GM10248 (cell line): ENCODE results near the gene SUCLA2.

ENCODE experiments used
- CTCF ChIA-PET: fragments of 300-600 bp; sonication (Branson Sonifier 250); formaldehyde crosslinking; extraction: SDS; loops from one replicate; lab custom pipeline; 2021; ENCODE audit warnings: antibody characterized with exemption; lab: Yijun Ruan, JAX
- POLR2A ChIA-PET: fragments of 350-650 bp; sonication (Branson Sonifier 250); formaldehyde crosslinking; extraction: SDS; loops from one replicate; lab custom pipeline; 2020; ENCODE audit warnings: antibody characterized with exemption; lab: Yijun Ruan, JAX
- DNase-seq: peaks from one replicate; pipeline ENCODE4 v3.0.0; 2012; ENCODE audit errors: extremely low spot score
- TF ChIP-seq, protein P1 (sequence below): IDR thresholded peaks from 2 replicates; pipeline ENCODE4 v1.5.1; 2012; ENCODE audit warnings: mild to moderate bottlenecking, low read depth; ENCODE audit errors: extremely low read depth, missing control alignments, control extremely low read depth

The SUCLA2 gene

GRCh38 chr13:47983070-47983469 lies 18.0 kb downstream of the SUCLA2 start:
- ChIA-PET CTCF (interaction anchor here (1.1 to 2.9 kb wide), 2 partner anchors 15 to 55 kb away, joined by 3 to 9 read pairs; partner anchors contain the start of gene NUDT15), POLR2A (no interaction called here)
- TF ChIP-seq, protein P1, sequence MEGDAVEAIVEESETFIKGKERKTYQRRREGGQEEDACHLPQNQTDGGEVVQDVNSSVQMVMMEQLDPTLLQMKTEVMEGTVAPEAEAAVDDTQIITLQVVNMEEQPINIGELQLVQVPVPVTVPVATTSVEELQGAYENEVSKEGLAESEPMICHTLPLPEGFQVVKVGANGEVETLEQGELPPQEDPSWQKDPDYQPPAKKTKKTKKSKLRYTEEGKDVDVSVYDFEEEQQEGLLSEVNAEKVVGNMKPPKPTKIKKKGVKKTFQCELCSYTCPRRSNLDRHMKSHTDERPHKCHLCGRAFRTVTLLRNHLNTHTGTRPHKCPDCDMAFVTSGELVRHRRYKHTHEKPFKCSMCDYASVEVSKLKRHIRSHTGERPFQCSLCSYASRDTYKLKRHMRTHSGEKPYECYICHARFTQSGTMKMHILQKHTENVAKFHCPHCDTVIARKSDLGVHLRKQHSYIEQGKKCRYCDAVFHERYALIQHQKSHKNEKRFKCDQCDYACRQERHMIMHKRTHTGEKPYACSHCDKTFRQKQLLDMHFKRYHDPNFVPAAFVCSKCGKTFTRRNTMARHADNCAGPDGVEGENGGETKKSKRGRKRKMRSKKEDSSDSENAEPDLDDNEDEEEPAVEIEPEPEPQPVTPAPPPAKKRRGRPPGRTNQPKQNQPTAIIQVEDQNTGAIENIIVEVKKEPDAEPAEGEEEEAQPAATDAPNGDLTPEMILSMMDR = no peak
- DNase-seq = no peak

DNA sequence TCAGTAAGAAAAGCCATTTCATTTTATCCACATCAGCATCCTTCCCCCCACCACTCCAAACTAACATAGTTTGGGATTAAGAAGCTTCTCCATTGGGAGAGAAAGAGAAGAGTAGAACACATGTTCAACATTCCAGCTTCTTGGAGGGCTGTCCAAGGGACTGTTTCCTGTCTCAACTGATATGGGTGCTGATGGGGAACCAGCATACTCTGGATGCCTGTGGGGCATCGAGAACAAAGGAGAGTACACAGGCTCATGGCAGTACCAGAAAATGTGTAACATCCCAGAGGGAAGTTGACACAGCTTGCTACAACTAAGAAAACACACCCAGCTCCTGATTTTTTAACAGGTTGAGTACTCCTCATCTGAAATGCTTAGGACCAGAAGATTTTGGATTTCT lies 24.7 kb downstream of the SUCLA2 start:
- no peak for DNase-seq
- ChIA-PET POLR2A (no interaction called here), CTCF (no interaction called here)
- TF ChIP-seq, protein P1 = no peak

DNA sequence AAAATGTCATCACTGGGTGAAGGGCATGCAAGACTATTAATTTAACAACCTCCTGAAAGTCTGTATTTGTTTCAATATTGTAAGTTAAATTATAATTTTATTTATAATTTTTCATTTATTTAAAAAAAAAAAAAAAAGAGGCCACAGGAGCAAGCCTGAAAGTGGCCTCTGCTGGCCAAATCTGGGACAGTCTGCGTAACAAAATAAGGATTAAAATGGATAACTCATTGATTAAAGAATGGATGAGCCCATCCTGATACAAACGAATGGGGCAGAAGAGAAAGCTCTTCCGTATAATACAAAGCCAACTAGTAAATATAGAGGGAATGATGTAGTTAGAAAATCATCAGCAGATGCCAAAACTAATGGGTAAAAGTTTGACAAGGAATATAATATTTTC lies 36.2 kb downstream of the SUCLA2 start:
- POLR2A ChIA-PET = no interaction called here
- CTCF ChIA-PET = no interaction called here
- no peak for DNase-seq
- TF ChIP-seq, protein P1 = no peak

DNA sequence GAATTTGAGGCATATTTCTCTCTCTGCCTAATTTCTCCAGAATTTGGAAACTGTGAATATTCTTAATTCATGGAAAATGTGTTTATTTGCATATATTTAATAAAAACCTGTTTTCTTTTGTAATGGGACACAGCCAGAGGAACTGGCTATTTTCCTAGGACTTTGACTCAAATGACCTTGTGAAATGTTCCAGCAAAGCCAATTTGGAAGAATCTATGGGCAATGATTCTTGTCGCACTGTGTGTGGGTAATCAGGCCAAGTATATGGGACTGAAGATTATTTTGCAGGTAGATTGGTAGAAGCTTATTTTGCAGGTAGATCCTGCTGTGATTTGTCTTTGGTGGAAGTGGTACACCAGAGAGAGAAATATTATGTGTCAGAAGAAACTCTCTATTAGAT lies 38.8 kb downstream of the SUCLA2 start:
- TF ChIP-seq, protein P1 = no peak
- ChIA-PET POLR2A (no interaction called here), CTCF (no interaction called here)
- no peak for DNase-seq

- CTCF ChIA-PET = no interaction called here
- DNase-seq = no peak
- POLR2A ChIA-PET = no interaction called here
- TF ChIP-seq, protein P1 = no peak
Observed at GRCh38 chr13:47959468-47960247, 41.4 kb downstream of the SUCLA2 start.

DNA sequence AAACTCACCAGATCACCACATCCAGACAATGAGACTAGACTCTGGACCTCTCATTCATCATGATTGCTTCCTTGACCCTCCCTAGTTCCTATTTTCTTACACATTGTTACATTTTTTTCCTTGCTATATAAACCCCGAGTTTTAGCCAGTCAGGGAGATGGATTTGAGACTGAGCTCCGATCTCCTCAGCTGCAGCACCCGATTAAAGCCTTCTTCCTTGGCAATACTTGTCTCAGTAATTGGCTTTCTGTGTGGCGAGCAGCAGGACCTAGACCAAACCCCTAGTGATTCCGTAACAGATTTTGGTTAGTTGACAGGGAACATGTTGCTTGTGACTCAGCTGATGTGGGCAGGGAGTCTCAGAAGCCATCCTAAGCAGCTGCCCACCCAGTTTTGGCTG lies 44.0 kb downstream of the SUCLA2 start:
- no peak for DNase-seq
- ChIA-PET POLR2A (no interaction called here), CTCF (no interaction called here)
- TF ChIP-seq, protein P1 = no peak

- TF ChIP-seq, protein P1 = no peak
- POLR2A ChIA-PET = no interaction called here
- no peak for DNase-seq
- CTCF ChIA-PET = no interaction called here
Observed at GRCh38 chr13:47955836-47956235, 45.2 kb downstream of the SUCLA2 start.
